Fibroblast of upper back skin (primary cell): Measurements from ENCODE around the gene KLHL29.
A peak's percentile ranks its signal among the peaks of the same experiment; 100 is the strongest.

Experiments
- DNase-seq: peaks from one replicate; pipeline ENCODE4 v3.0.0-alpha.2; 2013

Gene KLHL29

DNA sequence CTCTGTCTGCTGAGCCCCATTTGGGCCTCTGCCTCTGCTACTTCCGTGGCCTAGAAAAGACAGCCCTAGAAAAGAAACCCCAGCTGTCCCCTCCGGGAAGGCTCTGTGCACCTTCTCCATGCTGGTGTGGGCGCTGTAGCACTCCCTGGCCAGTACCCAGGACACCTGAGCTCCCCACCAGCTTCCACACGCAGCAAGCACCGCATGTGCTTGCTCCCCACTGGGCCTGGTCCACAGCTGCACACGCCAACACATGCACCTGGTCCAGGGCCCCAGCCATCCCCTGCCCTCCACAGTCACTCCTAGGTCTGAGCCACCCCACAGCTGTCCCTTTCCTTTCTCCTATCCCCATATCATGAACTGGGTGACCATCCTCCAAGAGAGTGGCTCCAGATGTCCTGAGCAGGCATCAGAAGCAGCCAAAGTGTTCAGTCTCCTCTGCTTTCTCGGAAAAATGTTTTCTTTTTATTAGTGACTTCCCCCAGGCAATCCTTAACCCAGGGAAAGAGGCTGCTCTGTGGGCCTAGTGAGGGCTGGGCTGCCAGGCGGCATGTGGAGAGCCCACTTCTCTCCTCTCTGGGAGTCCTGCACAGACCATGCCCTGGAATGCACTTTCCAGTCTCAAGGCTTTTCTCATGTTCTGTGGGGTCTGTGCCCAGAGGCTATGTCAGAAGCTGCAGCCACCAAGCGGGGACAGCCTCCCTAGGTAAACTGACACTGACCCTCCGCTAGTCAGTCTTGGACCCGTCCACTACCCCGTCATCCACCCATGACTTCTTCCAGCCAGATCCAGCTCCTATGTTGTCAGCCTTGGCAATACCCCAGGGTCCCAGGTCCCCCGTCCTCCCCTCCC is 133.7 kb downstream of the KLHL29 start:
- DNase-seq, result no peak

DNA sequence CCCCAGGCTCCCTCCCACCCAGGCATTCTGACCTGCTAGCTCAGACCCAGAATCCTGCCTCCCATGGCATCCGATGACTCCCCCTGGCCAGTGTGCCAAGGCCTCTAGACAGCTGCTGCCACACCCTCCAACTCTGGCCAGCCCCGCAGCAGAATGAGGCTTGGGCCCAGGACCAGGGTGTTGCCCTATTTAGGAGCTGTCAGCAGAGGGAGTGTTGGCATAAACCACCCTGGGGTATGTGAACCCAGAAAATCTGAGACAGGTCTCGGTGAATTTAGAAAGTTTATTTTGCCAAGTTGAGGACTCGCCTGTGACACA is 134.3 kb downstream of the KLHL29 start:
- no peak for DNase-seq

DNA sequence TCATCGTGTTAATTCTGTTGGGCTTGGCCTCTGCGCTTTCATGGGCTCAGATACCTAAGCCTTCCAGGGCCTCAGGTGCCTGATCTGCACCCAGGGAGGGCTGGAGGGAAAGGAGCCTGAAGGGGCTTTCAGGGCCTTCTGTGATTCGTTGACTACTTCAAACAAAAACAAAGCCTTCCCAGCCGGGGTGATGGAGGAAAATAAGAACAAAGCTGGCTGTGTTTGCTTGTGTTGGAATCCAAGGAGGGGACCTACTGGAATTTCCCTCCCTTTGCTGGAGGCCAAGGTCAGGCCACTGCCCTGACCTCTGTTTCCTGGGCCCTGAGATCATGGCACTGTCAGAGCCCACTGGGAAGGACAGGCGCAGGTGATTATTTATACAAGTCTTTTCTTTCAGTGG is 135.3 kb downstream of the KLHL29 start:
- no peak for DNase-seq

DNA sequence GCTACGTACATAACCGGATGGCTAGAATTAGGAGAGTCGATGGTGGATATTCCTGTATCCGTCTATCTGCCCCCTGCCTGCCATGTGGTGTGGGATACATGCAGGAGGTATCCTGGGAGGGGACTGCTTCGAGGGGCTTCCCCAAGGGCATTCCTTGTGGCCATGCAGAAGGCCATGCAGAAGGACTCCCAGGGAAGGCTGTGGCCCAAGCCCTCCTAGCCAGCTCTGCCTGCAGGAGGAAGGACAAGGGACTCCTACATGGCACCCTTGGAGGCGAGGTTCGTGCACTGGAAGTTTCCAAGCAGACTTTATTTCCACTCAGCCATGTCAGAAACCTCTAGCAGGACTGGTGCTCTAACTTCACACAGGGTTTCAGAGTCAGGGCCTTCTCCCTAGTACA is 136.1 kb downstream of the KLHL29 start:
- no peak for DNase-seq

DNA sequence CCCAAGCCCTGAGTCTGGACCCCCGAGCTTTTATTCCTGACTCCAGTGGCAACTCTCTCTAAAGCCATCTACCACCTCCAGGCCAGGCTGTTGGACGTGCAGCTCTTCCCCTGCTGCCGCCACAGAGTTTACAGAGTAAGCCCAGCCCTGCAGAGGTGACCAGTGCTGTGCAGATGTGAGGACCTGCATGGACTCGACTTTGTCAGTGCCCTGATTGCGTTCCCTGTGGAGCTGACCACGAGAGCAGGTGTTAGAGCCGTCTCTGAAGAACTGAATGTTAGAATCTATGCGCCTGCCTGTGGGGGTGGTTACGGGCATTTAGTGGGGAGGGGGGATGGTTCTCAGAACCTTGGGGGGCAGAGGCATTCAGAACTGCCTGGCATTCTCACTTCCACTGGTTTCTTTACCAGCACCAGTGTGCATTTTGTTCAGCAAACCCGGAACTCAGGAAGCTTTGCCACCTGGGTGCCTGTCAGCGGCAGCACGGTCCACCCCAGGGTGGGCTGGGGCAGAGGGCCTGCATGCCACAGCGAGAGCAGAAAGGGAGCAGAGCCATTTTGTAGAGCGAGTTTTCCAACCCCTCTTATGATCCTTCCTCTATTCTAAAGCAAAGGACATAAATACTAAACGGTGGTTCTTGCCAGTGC is 137.9 kb downstream of the KLHL29 start:
- no peak for DNase-seq

DNA sequence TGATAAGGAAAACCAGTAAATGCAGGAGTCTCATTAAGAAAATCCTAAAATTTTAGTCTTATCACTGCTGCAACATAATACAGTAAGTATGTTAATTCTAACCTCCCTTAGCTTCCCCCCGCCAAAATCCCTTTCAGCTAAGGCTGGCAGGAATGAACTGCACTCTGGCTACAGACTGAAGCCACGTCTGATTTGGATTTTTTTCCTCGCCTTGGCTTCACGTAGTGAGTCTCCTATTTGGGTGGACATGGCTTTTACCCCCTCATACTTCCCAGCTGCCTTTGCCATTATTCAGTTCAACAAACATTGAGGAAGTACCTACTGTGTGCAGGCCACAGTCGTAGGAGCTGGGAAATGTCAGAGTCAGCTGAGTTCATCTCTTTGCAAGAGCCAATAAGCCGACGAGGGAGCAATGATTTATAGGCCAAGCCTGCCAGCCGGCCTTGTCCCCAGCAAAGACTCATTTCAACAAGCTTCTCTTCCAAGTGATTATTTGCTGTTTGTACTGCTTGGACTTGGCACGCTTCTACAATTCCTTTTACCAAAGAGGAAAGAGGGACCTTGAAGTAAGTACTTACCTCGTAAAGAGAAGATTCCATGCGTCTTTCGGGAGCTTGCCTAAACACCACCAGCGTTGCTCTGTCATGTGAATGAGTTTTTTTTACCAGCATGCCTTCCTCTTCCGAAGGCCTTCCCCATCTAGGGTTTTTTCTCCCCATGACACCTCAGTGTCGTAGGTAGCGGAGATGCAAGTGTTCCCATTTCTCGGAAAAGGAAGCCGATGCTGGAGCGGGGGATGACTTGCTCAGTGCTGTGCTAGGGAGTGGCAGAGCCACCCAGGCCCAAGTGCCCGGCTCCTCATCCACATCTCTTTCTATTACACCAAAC is 138.6 kb downstream of the KLHL29 start:
- DNase-seq, result peak; percentile 69

DNA sequence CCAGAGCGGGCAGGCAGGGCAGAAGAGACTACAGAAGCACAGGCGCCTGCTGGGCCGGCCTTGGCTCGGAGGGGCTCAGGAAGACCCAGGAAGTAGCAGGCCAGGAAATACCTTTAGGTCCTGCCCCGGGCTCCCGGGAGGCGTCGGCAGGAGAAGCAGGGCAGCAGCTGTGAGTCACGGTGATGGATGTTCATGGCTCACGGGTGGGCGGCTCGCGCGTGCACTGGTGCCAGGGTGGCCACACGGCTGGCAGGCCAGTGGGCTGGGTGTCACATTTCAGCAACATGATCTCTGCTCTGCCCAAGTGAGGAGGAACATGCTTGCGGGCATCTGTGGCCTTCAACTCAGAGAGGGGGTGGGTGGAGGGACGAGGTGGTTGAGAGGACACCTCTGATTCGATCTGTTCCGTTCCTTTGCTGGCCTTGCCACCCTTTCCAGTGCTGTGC is 139.3 kb downstream of the KLHL29 start:
- DNase-seq, result peak; percentile 46

DNA sequence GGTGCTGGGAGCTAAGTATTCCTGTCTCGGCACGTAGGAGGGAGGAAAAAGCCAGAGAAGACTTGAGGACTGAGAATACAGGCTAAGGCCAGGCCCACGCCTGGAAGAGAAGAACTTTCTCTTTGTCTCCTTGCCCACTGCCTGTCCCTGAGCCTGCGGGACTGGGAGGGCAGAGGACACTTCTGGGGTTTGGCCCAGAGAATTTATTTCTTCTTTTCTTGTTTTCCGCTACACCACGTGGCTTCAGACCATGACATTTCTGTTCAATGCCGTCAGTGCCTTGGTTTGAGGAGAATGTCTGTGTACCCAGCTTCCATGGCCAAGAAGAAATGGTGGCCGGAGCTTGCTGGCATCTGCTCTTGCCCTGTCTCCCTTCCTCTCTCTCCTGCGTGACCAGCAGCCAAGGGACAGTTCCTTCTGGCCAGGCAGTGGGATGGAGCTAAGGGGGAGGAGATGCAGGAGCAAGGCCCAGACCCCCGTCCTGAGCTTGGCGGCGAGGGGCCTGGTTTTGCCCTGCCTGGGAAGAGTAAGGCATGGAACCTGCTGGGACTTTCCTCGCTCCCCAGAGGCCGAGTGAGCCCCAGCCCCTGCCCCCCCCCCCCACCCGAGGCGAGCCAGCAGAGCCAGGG is 140.3 kb downstream of the KLHL29 start:
- no peak for DNase-seq

DNA sequence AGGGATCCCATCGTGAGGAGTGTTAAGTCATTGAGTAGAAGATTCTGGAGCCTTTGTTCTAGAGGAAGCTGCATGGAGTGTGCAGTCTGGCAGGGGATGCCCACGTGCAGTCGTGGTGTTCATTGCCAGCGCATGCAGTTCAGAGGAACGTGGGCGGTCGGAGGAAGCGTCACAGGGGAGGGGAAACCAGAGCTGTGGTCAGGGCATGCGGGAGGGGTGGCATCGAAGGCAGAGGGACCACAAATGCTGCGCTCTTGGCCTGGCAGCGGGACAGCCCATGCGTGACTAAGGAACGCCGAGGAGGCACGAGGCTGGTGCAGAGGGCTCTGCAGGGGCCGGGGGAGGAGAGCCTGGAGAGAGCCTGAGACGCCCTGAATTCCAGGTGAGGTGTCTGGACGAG is 141.1 kb downstream of the KLHL29 start:
- no peak for DNase-seq

DNA sequence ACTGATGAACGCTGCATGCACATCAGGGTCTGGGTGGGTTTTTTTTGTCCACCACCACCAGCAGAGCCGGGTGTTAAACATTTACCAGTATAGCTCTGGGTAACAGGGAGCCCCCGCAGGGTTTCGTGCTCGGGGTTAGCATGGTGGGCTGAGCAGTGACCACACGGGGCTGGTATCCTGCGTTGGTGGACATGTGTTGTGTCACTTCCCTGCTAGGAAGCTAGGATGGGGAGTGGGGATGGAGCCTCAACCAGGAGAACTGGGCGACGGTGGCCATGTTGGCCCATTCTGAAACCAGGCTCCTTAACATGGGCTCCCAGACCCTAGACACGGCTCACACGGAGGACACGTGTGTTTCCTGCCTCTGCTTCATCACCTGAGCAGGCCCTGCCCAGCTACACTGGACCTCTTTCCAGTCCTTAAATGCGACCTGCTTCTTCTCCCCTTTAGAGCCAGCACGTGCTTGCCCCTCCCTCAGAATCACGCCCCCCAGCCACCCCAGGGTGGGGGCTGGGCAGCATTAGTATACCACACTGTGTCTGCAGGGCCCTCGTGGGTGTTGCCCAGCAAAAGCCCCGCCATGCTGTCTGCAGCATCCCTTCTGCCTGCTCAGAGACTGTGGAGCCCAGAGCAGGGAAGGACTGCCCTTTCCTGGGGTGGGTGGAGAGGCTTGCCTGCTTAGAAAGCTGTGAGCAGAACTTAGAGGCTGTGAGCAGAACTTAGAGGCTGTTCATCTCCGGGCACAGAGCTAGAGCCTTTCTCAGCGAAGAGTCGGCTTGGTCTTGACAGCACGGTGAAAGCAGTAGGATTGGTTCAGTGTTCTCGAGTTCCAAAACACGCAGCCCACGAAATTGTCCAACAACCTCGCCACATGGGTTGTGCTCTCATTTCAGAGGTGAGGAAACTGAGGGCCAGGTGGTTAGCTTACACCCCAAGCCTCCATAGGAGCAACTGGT is 142.1 kb downstream of the KLHL29 start:
- DNase-seq, result no peak

DNA sequence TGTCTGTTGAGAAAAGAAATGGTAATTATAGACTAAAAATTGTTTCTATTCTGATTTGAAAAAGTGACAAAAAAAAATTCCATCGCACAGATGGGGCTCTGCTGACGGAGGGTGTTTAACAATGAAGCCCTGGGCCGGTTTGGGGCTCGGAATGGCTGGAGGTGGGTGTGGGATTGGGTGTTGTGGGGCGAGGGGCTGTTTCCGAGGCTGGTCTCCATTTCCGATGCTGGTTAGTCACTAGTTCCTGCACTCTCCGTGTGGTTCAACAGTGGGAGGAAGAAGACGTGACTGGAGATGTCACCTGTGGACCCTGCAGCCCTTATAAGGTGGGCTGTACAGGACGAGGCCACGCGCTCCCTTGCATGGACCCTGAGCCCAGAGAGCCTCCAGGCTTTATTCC is 143.2 kb downstream of the KLHL29 start:
- DNase-seq, result no peak

DNA sequence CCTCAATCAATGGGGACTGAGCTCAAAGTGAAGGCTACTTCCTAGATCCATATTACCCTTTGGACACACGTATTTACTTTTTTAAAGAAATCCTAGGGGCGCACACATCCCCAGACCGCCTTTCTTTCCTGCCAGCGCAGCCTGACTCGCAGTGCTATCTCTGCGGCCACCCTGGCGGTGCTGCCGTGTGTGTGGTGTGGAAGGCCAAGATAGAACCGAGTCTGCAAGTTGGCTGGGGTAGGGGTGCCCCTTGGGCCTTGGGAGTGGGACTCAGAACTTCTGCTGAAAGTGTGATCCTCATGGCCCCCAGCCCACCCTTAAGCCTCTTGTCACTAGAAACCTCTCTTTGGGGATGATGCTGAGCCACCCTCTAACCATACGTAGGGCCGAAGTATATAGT is 143.7 kb downstream of the KLHL29 start:
- no peak for DNase-seq

DNA sequence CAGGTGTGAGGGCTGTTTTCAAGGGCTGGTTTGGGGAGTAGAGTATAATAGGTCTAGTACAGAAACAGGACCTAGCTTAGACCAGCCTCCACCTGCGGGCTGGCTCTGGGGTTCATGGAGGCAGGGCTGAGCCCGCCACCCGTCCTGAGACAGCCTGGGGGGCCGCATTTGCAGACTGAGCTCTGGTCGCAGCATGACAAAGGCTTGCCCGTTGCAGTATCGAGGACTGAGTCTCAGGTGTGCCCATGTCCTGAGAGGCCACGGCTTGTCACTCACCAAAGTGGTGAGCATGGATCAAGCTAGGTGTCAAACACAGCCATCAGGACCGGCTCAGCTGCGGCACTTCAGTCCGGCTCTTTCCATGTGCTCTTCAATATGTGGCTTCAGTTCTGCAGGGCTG is 144.7 kb downstream of the KLHL29 start:
- DNase-seq, result no peak

DNA sequence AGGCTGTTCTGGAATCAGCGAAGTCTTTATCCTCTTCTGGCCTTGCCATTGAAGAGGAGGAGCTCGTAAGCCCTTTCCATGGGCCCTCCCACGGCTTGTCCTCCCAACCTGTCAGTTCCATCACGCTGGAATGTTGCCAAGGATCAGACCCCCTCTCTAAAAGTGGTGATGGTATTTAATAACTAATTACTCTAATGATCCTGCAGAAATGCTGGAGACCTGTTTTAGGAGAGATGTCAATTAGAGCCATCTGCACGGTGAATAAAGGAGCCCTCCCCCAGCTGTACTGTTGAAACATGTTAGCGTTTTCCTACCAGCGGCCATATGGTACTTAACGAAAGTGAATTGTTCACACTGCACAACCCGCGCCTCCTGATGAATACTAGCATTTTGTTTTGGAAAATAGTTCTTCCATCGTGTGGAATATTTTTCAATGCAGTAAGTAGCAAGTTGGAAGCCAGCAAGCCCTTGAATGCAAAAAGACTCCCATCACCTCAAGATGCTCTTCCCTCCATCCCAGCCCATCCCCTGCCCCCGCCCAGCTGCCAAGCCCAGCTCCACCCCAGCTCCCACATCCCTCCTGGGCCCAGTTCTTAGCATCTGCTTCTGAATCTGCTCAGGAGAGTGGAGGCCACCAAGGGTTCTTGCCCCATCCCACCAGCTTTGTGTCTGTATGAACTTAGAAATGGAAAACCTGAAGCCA is 145.4 kb downstream of the KLHL29 start:
- DNase-seq, result no peak

DNA sequence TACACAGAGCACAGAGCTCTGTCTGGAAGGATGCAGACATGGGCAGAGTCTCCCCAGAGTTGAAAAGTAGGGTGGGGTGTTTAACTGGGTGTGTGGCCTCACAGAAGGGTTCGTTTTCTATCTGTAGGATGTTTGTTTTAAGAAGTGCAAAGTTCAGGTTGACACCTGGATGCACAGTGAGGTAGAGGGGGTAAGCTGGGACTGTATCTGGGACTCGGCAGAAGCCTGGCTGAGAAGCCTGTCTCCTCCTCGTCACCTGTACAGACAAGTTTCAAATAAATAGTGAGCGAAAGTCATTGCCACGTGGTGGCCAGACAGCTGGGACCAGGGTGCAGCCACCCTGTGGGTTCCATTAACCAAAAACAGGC is 145.9 kb downstream of the KLHL29 start:
- DNase-seq, result no peak

DNA sequence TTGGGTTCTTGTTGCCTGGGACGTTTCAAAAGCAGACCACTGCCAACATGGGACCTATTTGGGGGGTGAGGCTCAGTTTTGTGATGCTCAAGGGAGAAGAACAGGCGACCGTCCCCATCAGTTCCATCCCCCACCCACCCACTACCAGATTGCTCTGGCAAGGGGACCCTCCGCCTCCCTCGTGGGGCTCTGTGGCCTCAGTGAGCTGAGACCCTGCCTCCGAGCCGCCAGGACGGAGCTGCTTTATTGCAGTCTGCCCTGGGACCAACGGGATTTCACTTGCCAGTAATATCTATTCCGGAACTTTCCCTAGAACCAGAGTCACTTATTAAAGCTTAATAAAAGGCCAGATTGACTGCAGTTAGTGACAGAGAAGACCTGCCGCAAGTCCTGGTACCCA is 146.3 kb downstream of the KLHL29 start:
- no peak for DNase-seq

DNA sequence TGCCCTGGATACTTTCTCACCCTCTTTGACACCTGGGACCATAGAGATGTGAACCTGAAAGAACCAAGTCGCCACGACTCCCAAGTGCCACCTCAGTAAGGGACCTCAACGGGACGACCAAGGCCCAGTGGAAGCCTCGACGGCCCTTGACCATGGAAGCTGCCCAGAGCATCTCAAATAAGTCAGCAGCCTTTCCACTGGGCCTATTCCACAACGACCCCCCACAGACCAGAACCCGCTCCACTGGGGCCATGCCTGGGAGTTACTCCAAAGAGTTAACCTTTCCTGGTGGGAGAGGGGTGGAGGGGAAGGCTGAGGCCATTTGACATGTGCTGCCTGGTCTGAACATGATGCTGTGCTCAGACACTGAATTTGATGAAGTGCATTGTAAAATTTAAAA is 146.9 kb downstream of the KLHL29 start:
- DNase-seq, result no peak

DNA sequence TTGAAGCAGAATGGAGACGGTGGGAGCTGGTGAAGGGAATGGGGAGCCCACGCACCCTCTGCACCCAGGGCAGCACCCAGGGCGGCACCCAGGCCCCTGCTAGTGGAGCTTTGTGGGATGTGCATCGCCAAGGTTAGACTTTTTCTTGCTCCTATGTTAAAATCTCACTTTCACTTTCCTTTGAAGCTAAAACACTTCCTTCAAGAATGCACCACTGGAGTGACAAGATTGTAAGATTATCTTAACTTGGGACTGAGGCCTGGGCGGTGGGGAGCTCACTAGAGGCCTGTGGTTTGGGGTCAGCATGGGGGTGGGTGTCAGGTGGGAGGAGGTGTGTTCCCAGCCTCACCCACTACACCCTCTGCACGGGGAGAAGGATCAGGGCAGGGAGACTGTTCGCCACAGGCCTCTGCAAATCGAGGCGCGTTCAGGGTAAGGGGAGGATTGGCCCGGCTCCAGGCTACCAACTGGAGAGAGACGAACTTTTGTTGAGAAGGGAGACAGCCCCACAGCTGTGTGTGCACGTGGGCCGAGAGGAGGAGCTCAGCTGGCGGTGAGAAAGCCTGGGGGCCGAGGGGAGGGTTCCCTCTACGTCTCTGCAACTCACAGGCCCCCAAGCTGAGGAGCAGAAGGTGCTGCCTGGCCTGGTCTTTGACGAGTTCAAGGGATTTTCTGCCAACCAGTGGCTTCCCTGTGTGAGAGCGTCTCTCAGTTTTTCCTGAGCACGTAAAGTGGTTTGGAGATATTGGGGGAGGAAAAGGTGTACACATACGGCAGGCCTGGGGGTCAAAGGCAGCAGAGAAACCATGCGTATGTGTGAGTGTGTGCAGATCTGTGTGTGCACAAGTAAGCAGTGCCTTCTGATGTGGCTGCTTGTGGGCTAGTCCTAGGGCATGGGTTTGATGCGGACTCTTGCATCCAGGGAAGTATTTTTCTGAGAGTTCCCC is 147.7 kb downstream of the KLHL29 start:
- no peak for DNase-seq

DNA sequence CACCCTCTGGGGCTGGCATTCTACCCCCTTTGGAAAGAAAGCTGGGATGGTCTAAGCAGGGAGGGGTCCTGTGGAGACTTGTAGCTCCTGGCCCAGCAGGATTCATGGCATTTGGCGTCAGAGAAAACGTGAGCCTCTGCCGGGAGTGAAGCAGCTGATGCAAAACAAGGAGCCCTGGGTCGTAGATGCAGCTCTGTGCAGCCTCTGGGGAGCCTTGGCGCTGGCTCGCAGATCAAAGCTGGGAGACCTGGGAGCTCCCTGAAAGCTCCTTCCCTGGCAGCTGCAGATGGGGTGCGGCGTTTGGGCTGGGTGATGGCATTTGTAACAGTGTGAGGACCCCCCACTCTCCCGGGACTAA is 148.3 kb downstream of the KLHL29 start:
- DNase-seq, result no peak

DNA sequence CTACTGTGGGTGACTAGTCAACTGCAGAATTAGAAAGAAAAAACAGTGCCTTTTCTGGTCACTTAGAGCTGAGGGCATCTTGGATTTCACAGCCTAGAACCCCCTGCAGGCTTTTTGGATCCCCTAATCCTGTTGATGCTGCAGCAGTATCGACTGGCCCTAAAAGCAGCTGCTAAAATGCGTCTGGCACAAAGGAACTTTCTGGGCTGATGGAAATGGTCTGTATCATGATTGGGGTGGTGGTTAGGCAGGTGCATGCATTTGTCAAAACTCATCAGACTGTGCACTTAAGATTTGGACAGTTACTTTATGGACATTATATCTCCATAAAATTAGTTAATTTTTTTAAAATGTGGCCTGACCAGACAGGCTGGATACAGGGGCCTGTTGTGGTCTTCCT is 149.8 kb downstream of the KLHL29 start:
- no peak for DNase-seq
